Karpas-422 (cell line): Measurements from ENCODE around the gene GP5. TPM values are rescaled to one million over a fixed set of nuclear protein-coding genes. Genes with fewer than 3 reads are reported as not detected.

Experiments used
- DNase-seq: peaks from one replicate; pipeline ENCODE4 v3.0.0-alpha.2; 2015
- H2AFZ ChIP-seq: fragments of 200-600 bp; sonication (generic); 2 replicates; pipeline ENCODE4 v1.6.1; 2014; ENCODE audit warnings: antibody characterized with exemption, low read length, mixed read lengths
- H3K27ac ChIP-seq: fragments of 200-600 bp; sonication (generic); 2 replicates; pipeline ENCODE4 v1.5.1; 2014; ENCODE audit warnings: mild to moderate bottlenecking, low read length, moderate library complexity
- H3K27me3 ChIP-seq: fragments of 200-600 bp; sonication (generic); 2 replicates; pipeline ENCODE4 v1.6.1; 2014; ENCODE audit warnings: low read length, mixed read lengths
- H3K36me3 ChIP-seq: fragments of 200-600 bp; sonication (generic); 2 replicates; pipeline ENCODE4 v1.6.1; 2014; ENCODE audit warnings: low read length, mixed read lengths; ENCODE audit not compliant: insufficient read depth
- H3K4me1 ChIP-seq: fragments of 200-600 bp; sonication (generic); 2 replicates; pipeline ENCODE4 v1.6.1; 2014; ENCODE audit warnings: mild to moderate bottlenecking, low read length, mixed read lengths
- H3K4me2 ChIP-seq: fragments of 200-600 bp; sonication (generic); 2 replicates; pipeline ENCODE4 v1.6.1; 2014; ENCODE audit warnings: low read length, low read depth, mild to moderate bottlenecking; ENCODE audit not compliant: poor library complexity, severe bottlenecking
- H3K4me3 ChIP-seq: fragments of 200-600 bp; sonication (generic); 2 replicates; pipeline ENCODE4 v1.5.1; 2014; ENCODE audit warnings: mild to moderate bottlenecking, antibody characterized with exemption, low read length, mixed read lengths
- H3K79me2 ChIP-seq: fragments of 200-600 bp; sonication (generic); 2 replicates; pipeline ENCODE4 v1.6.1; 2014; ENCODE audit warnings: mild to moderate bottlenecking, low read length, mixed read lengths
- H3K9ac ChIP-seq: fragments of 200-600 bp; sonication (generic); 2 replicates; pipeline ENCODE4 v1.6.0; 2014; ENCODE audit warnings: low read length
- H3K9me2 ChIP-seq: fragments of 200-600 bp; sonication (generic), shearing (Covaris generic); replicated peaks from 2 replicates; pipeline ENCODE4 v1.6.0; 2014; ENCODE audit warnings: mild to moderate bottlenecking, low read length, moderate library complexity; ENCODE audit not compliant: insufficient read depth
- H3K9me3 ChIP-seq: fragments of 300-700, 200-600 bp; sonication (generic); 2 replicates; pipeline ENCODE4 v1.6.1; 2014; ENCODE audit warnings: low read length, mixed read lengths
- H4K20me1 ChIP-seq: fragments of 200-600 bp; sonication (generic); 2 replicates; pipeline ENCODE4 v1.6.1; 2014; ENCODE audit warnings: mild to moderate bottlenecking, antibody characterized with exemption, low read length, low read depth; ENCODE audit not compliant: insufficient read depth
- total RNA-seq: library from RNA; depleted of rRNA; stranded (reverse); fragments of >200 nt; shearing (Covaris generic); gene quantifications from 2 replicates; pipeline ENCODE4 v1.2.3, GENCODE V29; 2014; ENCODE audit warnings: low replicate concordance; rRNA removed

The GP5 gene
- total RNA-seq, 1 experiment from 2014 or later = not detected

- no peak within 1 kb of the TSS for H3K4me3 ChIP-seq
- H3K9me2 ChIP-seq = no peaks in the 10 kb centered on the region
- no peaks in the 10 kb centered on the region for H4K20me1 ChIP-seq
- no peak for DNase-seq
- no peaks in the 10 kb centered on the region for H3K27me3 ChIP-seq
- H3K27ac ChIP-seq = no peak within 1 kb of the TSS
- no peaks in the 10 kb centered on the region for H3K9me3 ChIP-seq
- no peaks in the 10 kb centered on the region for H3K4me1 ChIP-seq
- no peak within 1 kb of the TSS for H2AFZ ChIP-seq
- no peaks in the 10 kb centered on the region for H3K36me3 ChIP-seq
- no peak within 1 kb of the TSS for H3K4me2 ChIP-seq
- H3K79me2 ChIP-seq = no peaks in the 10 kb centered on the region
- H3K9ac ChIP-seq = no peak within 1 kb of the TSS
These were observed 47.9 kb downstream of the GP5 start, which contains the start of gene CPN2 for GRCh38 chr3:194351080-194351672. Gene CPN2, minus strand, starts transcription at chr3:194351328. Its CDS starts 8,626 bp downstream, at chr3:194342702.

GRCh38 chr3:194350726-194351071 lies 48.4 kb downstream of the GP5 start:
- Histone ChIP-seq H3K27ac (no peak overlapping the region), H4K20me1 (no peaks in the 10 kb centered on the region), H3K27me3 (no peaks in the 10 kb centered on the region), H3K9me2 (no peaks in the 10 kb centered on the region), H3K9ac (no peak overlapping the region), H3K79me2 (no peaks in the 10 kb centered on the region), H3K9me3 (no peaks in the 10 kb centered on the region), H3K4me3 (no peak overlapping the region), H3K36me3 (no peaks in the 10 kb centered on the region), H2AFZ (no peak overlapping the region), H3K4me1 (no peaks in the 10 kb centered on the region), H3K4me2 (no peak overlapping the region)
- no peak for DNase-seq

GRCh38 chr3:194348354-194348753 lies 50.7 kb downstream of the GP5 start:
- Histone ChIP-seq H2AFZ (no peak overlapping the region), H3K79me2 (no peaks in the 10 kb centered on the region), H3K27ac (no peak overlapping the region), H4K20me1 (peaks cover 6% of the 10 kb centered on the region; the same call in 1 of the 2 replicates), H3K9ac (no peak overlapping the region), H3K4me1 (no peaks in the 10 kb centered on the region), H3K4me2 (no peak overlapping the region), H3K27me3 (no peaks in the 10 kb centered on the region), H3K9me3 (no peaks in the 10 kb centered on the region), H3K4me3 (no peak overlapping the region), H3K9me2 (no peaks in the 10 kb centered on the region), H3K36me3 (no peaks in the 10 kb centered on the region)
- no peak for DNase-seq

GRCh38 chr3:194346621-194347020 lies 52.4 kb downstream of the GP5 start:
- Histone ChIP-seq H3K9me2 (no peaks in the 10 kb centered on the region), H3K4me3 (no peak overlapping the region), H3K4me2 (no peak overlapping the region), H4K20me1 (peaks cover 6% of the 10 kb centered on the region; the same call in 1 of the 2 replicates), H3K79me2 (no peaks in the 10 kb centered on the region), H3K36me3 (no peaks in the 10 kb centered on the region), H3K27ac (no peak overlapping the region), H3K9ac (no peak overlapping the region), H3K9me3 (no peaks in the 10 kb centered on the region), H3K4me1 (no peaks in the 10 kb centered on the region), H3K27me3 (no peaks in the 10 kb centered on the region), H2AFZ (no peak overlapping the region)
- DNase-seq = no peak

- Histone ChIP-seq H3K9me3 (no peaks in the 10 kb centered on the region), H3K36me3 (no peaks in the 10 kb centered on the region), H3K4me2 (no peak overlapping the region), H2AFZ (no peak overlapping the region), H3K27ac (no peak overlapping the region), H3K4me1 (no peaks in the 10 kb centered on the region), H3K27me3 (no peaks in the 10 kb centered on the region), H4K20me1 (peaks cover 6% of the 10 kb centered on the region; the same call in 1 of the 2 replicates), H3K79me2 (no peaks in the 10 kb centered on the region), H3K9me2 (no peaks in the 10 kb centered on the region), H3K4me3 (no peak overlapping the region), H3K9ac (no peak overlapping the region)
- no peak for DNase-seq
These were observed 53.0 kb downstream of the GP5 start for GRCh38 chr3:194346035-194346434.

Other genes with a start within 250 kb of the GP5 start
- gene CPN2, start 47.9 kb downstream of the GP5 start, total RNA-seq = not detected in 2 replicates
- gene LRRC15, start 29.5 kb downstream of the GP5 start, total RNA-seq = not detected in 2 replicates
- 331 and 337 TPM in 2 replicates for gene ATP13A3, start 87.7 kb upstream of the GP5 start, total RNA-seq
- gene TMEM44, start 234.2 kb upstream of the GP5 start, total RNA-seq = 10.9 and 36.9 TPM in 2 replicates